ENCODE data around the gene PARD3B.

PARD3B gene

GRCh38 chr2:204799791-204800190 lies 254.5 kb downstream of the PARD3B start:
- TF ChIP-seq CTCF (IDR thresholded peaks at IDR 0.05; ENCODE audit: borderline replicate concordance, control extremely low read depth, extremely low read depth, insufficient read depth, missing control alignments), result no peak
- in situ Hi-C loops (cut with MboI; ENCODE audit: low sequenced_read_pairs, unreplicated experiment), result no loop called here
- no peak for DNase-seq (ENCODE audit: low spot score)

- in situ Hi-C loops (cut with MboI; ENCODE audit: low sequenced_read_pairs, unreplicated experiment), result no loop called here
- TF ChIP-seq CTCF (IDR thresholded peaks at IDR 0.05; ENCODE audit: borderline replicate concordance, control extremely low read depth, extremely low read depth, insufficient read depth, missing control alignments), result no peak
- DNase-seq (ENCODE audit: low spot score), result no peak
Measured at GRCh38 chr2:204808494-204808893, 263.2 kb downstream of the PARD3B start.

GRCh38 chr2:204824751-204825453 lies 279.6 kb downstream of the PARD3B start:
- in situ Hi-C loops (cut with MboI; ENCODE audit: low sequenced_read_pairs, unreplicated experiment), result no loop called here
- TF ChIP-seq CTCF (IDR thresholded peaks at IDR 0.05; ENCODE audit: borderline replicate concordance, control extremely low read depth, extremely low read depth, insufficient read depth, missing control alignments), result no peak
- DNase-seq (ENCODE audit: low spot score), result no peak

- no peak for DNase-seq (ENCODE audit: low spot score)
- in situ Hi-C loops (cut with MboI; ENCODE audit: low sequenced_read_pairs, unreplicated experiment), result no loop called here
- no peak for TF ChIP-seq CTCF (IDR thresholded peaks at IDR 0.05; ENCODE audit: borderline replicate concordance, control extremely low read depth, extremely low read depth, insufficient read depth, missing control alignments)
Measured at GRCh38 chr2:204825681-204826080, 280.4 kb downstream of the PARD3B start.

- DNase-seq (ENCODE audit: low spot score), result no peak
- in situ Hi-C loops (cut with MboI; ENCODE audit: low sequenced_read_pairs, unreplicated experiment), result no loop called here
- TF ChIP-seq CTCF (IDR thresholded peaks at IDR 0.05; ENCODE audit: borderline replicate concordance, control extremely low read depth, extremely low read depth, insufficient read depth, missing control alignments), result no peak
Measured at GRCh38 chr2:204827701-204828590, 282.7 kb downstream of the PARD3B start.

GRCh38 chr2:204834716-204835384 lies 289.6 kb downstream of the PARD3B start:
- DNase-seq (ENCODE audit: low spot score), result no peak
- no peak for TF ChIP-seq CTCF (IDR thresholded peaks at IDR 0.05; ENCODE audit: borderline replicate concordance, control extremely low read depth, extremely low read depth, insufficient read depth, missing control alignments)
- in situ Hi-C loops (cut with MboI; ENCODE audit: low sequenced_read_pairs, unreplicated experiment), result no loop called here

All from GM13976 (cell line).